ENCODE results near the gene PTPRC. TPM values are rescaled to one million over a fixed set of nuclear protein-coding genes. Genes with fewer than 3 reads are reported as not detected.

Gene PTPRC
- total RNA-seq, 1 donor from 2014 or later: 4.5 TPM

GRCh38 chr1:198643808-198644207 is 5.0 kb downstream of the PTPRC start:
- no peak for DNase-seq

GRCh38 chr1:198647055-198647454 is 8.2 kb downstream of the PTPRC start:
- DNase-seq: no peak

GRCh38 chr1:198648592-198648991 is 9.8 kb downstream of the PTPRC start:
- DNase-seq: no peak

GRCh38 chr1:198649232-198649967 is 10.6 kb downstream of the PTPRC start:
- no peak for DNase-seq

- no peak for DNase-seq
These were observed 11.1 kb downstream of the PTPRC start for GRCh38 chr1:198649968-198650338.

GRCh38 chr1:198650506-198650905 is 11.7 kb downstream of the PTPRC start:
- no peak for DNase-seq

GRCh38 chr1:198651650-198652400 is 13.0 kb downstream of the PTPRC start:
- no peak for DNase-seq

GRCh38 chr1:198653808-198654413 is 15.1 kb downstream of the PTPRC start:
- DNase-seq: no peak

- no peak for DNase-seq
These were observed 16.8 kb downstream of the PTPRC start for GRCh38 chr1:198655459-198656121.

GRCh38 chr1:198656500-198656932 is 17.7 kb downstream of the PTPRC start:
- DNase-seq: no peak

GRCh38 chr1:198657550-198658064 is 18.8 kb downstream of the PTPRC start:
- DNase-seq: no peak

GRCh38 chr1:198660341-198661261 is 21.8 kb downstream of the PTPRC start:
- no peak for DNase-seq

GRCh38 chr1:198662821-198663220 is 24.0 kb downstream of the PTPRC start:
- no peak for DNase-seq

- DNase-seq: no peak
These were observed 25.4 kb downstream of the PTPRC start for GRCh38 chr1:198664068-198664788.

- no peak for DNase-seq
These were observed 28.3 kb downstream of the PTPRC start for GRCh38 chr1:198667186-198667585.

- no peak for DNase-seq
These were observed 29.0 kb downstream of the PTPRC start for GRCh38 chr1:198667807-198668206.

GRCh38 chr1:198669023-198669698 is 30.3 kb downstream of the PTPRC start:
- no peak for DNase-seq

- DNase-seq: no peak
These were observed 30.9 kb downstream of the PTPRC start for GRCh38 chr1:198669771-198670170.

GRCh38 chr1:198671136-198671535 is 32.3 kb downstream of the PTPRC start:
- no peak for DNase-seq

- DNase-seq: no peak
These were observed 33.3 kb downstream of the PTPRC start for GRCh38 chr1:198672124-198672523.

Data from occipital lobe (tissue), 2 donors.